H9 (cell line): ENCODE measurements around the gene SCYL3. TPM values are rescaled to one million over a fixed set of nuclear protein-coding genes. Genes with fewer than 3 reads are reported as not detected.
"Not testable (repeated sequence)": the region's sequence is repeated elsewhere in the genome, so short reads cannot be mapped to it uniquely, and the experiment has no call there.

Experiments used
- DNase-seq: peaks from one replicate; pipeline ENCODE4 v3.0.0-alpha.2; 2017
- H2AFZ ChIP-seq: one replicate; pipeline ENCODE4 v1.6.1; 2013; ENCODE audit warnings: mild to moderate bottlenecking, low read length, control low read depth, moderate library complexity
- H2AK5ac ChIP-seq: 2 replicates; pipeline ENCODE4 v1.6.1; 2013; ENCODE audit warnings: low read length, control low read depth, mixed read lengths; ENCODE audit not compliant: insufficient read length
- H2BK120ac ChIP-seq: one replicate; pipeline ENCODE4 v1.6.1; 2013; ENCODE audit warnings: low read depth, mild to moderate bottlenecking, low read length, control low read depth, inconsistent platforms; ENCODE audit not compliant: poor library complexity, severe bottlenecking
- H2BK12ac ChIP-seq: 2 replicates; pipeline ENCODE4 v1.6.1; 2013; ENCODE audit warnings: low read length, control low read depth, mixed read lengths, low read depth; ENCODE audit not compliant: insufficient read length
- H2BK15ac ChIP-seq: 2 replicates; pipeline ENCODE4 v1.6.1; 2013; ENCODE audit warnings: low read depth, low read length, control low read depth
- H2BK20ac ChIP-seq: one replicate; pipeline ENCODE4 v1.6.1; 2013; ENCODE audit warnings: low read depth, mild to moderate bottlenecking, low read length, control low read depth, inconsistent platforms; ENCODE audit not compliant: poor library complexity, severe bottlenecking
- H2BK5ac ChIP-seq: 2 replicates; pipeline ENCODE4 v1.6.1; 2013; ENCODE audit warnings: low read length, control low read depth, mixed read lengths; ENCODE audit not compliant: insufficient read length
- H3K14ac ChIP-seq: 2 replicates; pipeline ENCODE4 v1.6.1; 2013; ENCODE audit warnings: low read length, control low read depth; ENCODE audit not compliant: insufficient read depth
- H3K18ac ChIP-seq: 2 replicates; pipeline ENCODE4 v1.6.1; 2013; ENCODE audit warnings: low read depth, mild to moderate bottlenecking, mixed read lengths, low read length, control low read depth; ENCODE audit not compliant: insufficient read length
- H3K23ac ChIP-seq: 2 replicates; pipeline ENCODE4 v1.6.1; 2013; ENCODE audit warnings: low read length, control low read depth, mixed read lengths, low read depth; ENCODE audit not compliant: insufficient read length
- H3K23me2 ChIP-seq: 2 replicates; pipeline ENCODE4 v1.6.1; 2013; ENCODE audit warnings: low read depth, mild to moderate bottlenecking, mixed read lengths, low read length, control low read depth; ENCODE audit not compliant: insufficient read length, poor library complexity, severe bottlenecking
- H3K27ac ChIP-seq: 2 replicates; pipeline ENCODE4 v1.5.1; 2013; ENCODE audit warnings: low read length, control low read depth, mixed read lengths, low read depth; ENCODE audit not compliant: insufficient read length
- H3K27me3 ChIP-seq: 2 replicates; pipeline ENCODE4 v1.6.1; 2013; ENCODE audit warnings: low read length, control low read depth, inconsistent platforms; ENCODE audit not compliant: insufficient read depth
- H3K4ac ChIP-seq: 2 replicates; pipeline ENCODE4 v1.6.1; 2013; ENCODE audit warnings: low read depth, mild to moderate bottlenecking, control low read depth, inconsistent platforms, low read length, moderate library complexity
- H3K4me1 ChIP-seq: 2 replicates; pipeline ENCODE4 v1.6.1; 2013; ENCODE audit warnings: low read length, control low read depth, inconsistent platforms; ENCODE audit not compliant: insufficient read depth
- H3K4me2 ChIP-seq: 2 replicates; pipeline ENCODE4 v1.6.1; 2013; ENCODE audit warnings: low read length, control low read depth, mixed read lengths; ENCODE audit not compliant: insufficient read length, insufficient read depth
- H3K56ac ChIP-seq: 2 replicates; pipeline ENCODE4 v1.6.1; 2013; ENCODE audit warnings: low read depth, mild to moderate bottlenecking, mixed read lengths, low read length, control low read depth; ENCODE audit not compliant: insufficient read length
- H3K79me1 ChIP-seq: 2 replicates; pipeline ENCODE4 v1.6.1; 2013; ENCODE audit warnings: low read depth, mild to moderate bottlenecking, moderate library complexity, low read length, control low read depth, inconsistent platforms; ENCODE audit not compliant: insufficient read depth, poor library complexity, severe bottlenecking
- H3K79me2 ChIP-seq: 2 replicates; pipeline ENCODE4 v1.6.1; 2013; ENCODE audit warnings: low read length, control low read depth, inconsistent platforms; ENCODE audit not compliant: insufficient read depth
- H3K9ac ChIP-seq: 2 replicates; pipeline ENCODE4 v1.6.1; 2013; ENCODE audit warnings: low read length, control low read depth, mixed read lengths; ENCODE audit not compliant: insufficient read length; ENCODE audit errors: extremely low read depth
- H3K9me3 ChIP-seq: one replicate; pipeline ENCODE4 v1.6.1; 2013; ENCODE audit warnings: low read depth, low read length, inconsistent platforms; ENCODE audit not compliant: control insufficient read depth
- H3T11ph ChIP-seq: one replicate; pipeline ENCODE4 v1.6.1; 2013; ENCODE audit warnings: mild to moderate bottlenecking, low read length, control low read depth, inconsistent platforms
- H4K20me1 ChIP-seq: one replicate; pipeline ENCODE4 v1.6.1; 2013; ENCODE audit not compliant: control insufficient read depth, insufficient read length, insufficient read depth
- H4K5ac ChIP-seq: 2 replicates; pipeline ENCODE4 v1.6.1; 2013; ENCODE audit warnings: low read depth, mild to moderate bottlenecking, mixed read lengths, low read length, control low read depth; ENCODE audit not compliant: insufficient read length
- H4K8ac ChIP-seq: replicated peaks from 2 replicates; pipeline ENCODE4 v1.6.1; 2013; ENCODE audit warnings: low read length, control low read depth, mixed read lengths, low read depth; ENCODE audit not compliant: insufficient read length
- H4K91ac ChIP-seq: 2 replicates; pipeline ENCODE4 v1.6.1; 2013; ENCODE audit warnings: low read depth, mild to moderate bottlenecking, moderate library complexity, mixed read lengths, low read length, control low read depth; ENCODE audit not compliant: insufficient read length
- H3K27ac Mint-ChIP-seq, 3 experiments: 2 replicates in 2 of 3; 3 replicates in 1 of 3; pipeline ENCODE4 v1.8.0; 2020 to 2021; ENCODE audit warnings: mixed read lengths in 3 of 3, mild to moderate bottlenecking in 1 of 3, moderate library complexity in 1 of 3
- H3K27me3 Mint-ChIP-seq: 2 replicates; pipeline ENCODE4 v1.8.0; 2021; ENCODE audit warnings: low read depth, mild to moderate bottlenecking, moderate library complexity, mixed read lengths
- H3K36me3 Mint-ChIP-seq, 3 experiments: 2 replicates in 2 of 3; 3 replicates in 1 of 3; pipeline ENCODE4 v1.8.0; 2020 to 2021; ENCODE audit warnings: low read depth in 3 of 3, mixed read lengths in 3 of 3; ENCODE audit not compliant: insufficient read depth in 1 of 3
- H3K4me1 Mint-ChIP-seq, 2 experiments: 2 replicates each; pipeline ENCODE4 v1.8.0; 2020; ENCODE audit warnings: mixed read lengths in 2 of 2
- H3K4me3 Mint-ChIP-seq, 2 experiments: 2 replicates in 1 of 2; 3 replicates in 1 of 2; pipeline ENCODE4 v1.8.0; 2020 to 2021; ENCODE audit warnings: mild to moderate bottlenecking in 2 of 2, mixed read lengths in 2 of 2, moderate library complexity in 1 of 2
- H3K9me3 Mint-ChIP-seq, 2 experiments: 2 replicates in 1 of 2; 3 replicates in 1 of 2; pipeline ENCODE4 v1.8.0; 2020; ENCODE audit warnings: mild to moderate bottlenecking in 2 of 2, mixed read lengths in 2 of 2, moderate library complexity in 1 of 2
- CTCF ChIP-seq: fragments of 200-600 bp; sonication (generic); conservative IDR thresholded peaks from 3 replicates; pipeline ENCODE4 v1.8.0; 2021; ENCODE audit warnings: antibody characterized with exemption, mild to moderate bottlenecking
- WGBS: extraction: QIAGEN DNeasy Blood & Tissue Kit; methylation state at CpG from one replicate; pipeline ENCODE4 v1.1.7; 2013; ENCODE audit warnings: missing lambda C conversion rate, low lambda C conversion rate, mixed read lengths; ENCODE audit not compliant: insufficient read length; ENCODE audit errors: extremely low coverage; 5-methylcytosine and 5-hydroxymethylcytosine counted together
- total RNA-seq: library from RNA; stranded (reverse); gene quantifications from 2 replicates; pipeline ENCODE4 v1.2.1, GENCODE V29; 2021

Gene SCYL3
- total RNA-seq, 1 experiment from 2014 or later, result 3.9 TPM

- Histone ChIP-seq H3K23ac (no peak overlapping the region), H4K20me1 (no peaks in the 10 kb centered on the region), H4K8ac (no peak overlapping the region), H3K27me3 (no peaks in the 10 kb centered on the region), H3K4me2 (no peak overlapping the region), H3K56ac (no peak overlapping the region), H2AFZ (no peak overlapping the region), H2BK120ac (no peak overlapping the region), H4K5ac (no peak overlapping the region), H2BK12ac (no peak overlapping the region), H2AK5ac (no peak overlapping the region), H2BK20ac (no peak overlapping the region), H3K4ac (no peak overlapping the region), H3T11ph (no peak overlapping the region), H3K23me2 (no peaks in the 10 kb centered on the region), H3K9ac (no peak overlapping the region), H3K18ac (no peak overlapping the region), H3K4me1 (no peaks in the 10 kb centered on the region), H3K14ac (no peak overlapping the region), H2BK15ac (no peak overlapping the region), H3K27ac (no peak overlapping the region), H2BK5ac (no peak overlapping the region), H3K79me1 (no peaks in the 10 kb centered on the region), H3K79me2 (no peaks in the 10 kb centered on the region), H4K91ac (no peak overlapping the region), H3K9me3 (peaks cover 9% of the 10 kb centered on the region)
- Mint-ChIP-seq H3K4me3 (no peak overlapping the region), H3K4me1 (no peaks in the 10 kb centered on the region), H3K27ac (no peak overlapping the region), H3K9me3 (peaks cover 20% of the 10 kb centered on the region in 2 experiments), H3K36me3 (peaks cover 55 to 81% (median 80%) of the 10 kb centered on the region in 3 experiments), H3K27me3 (no peaks in the 10 kb centered on the region)
- TF ChIP-seq CTCF, result no peak
- no peak for DNase-seq
Observed at GRCh38 chr1:169872906-169873305, 20.8 kb downstream of the SCYL3 start.

DNA sequence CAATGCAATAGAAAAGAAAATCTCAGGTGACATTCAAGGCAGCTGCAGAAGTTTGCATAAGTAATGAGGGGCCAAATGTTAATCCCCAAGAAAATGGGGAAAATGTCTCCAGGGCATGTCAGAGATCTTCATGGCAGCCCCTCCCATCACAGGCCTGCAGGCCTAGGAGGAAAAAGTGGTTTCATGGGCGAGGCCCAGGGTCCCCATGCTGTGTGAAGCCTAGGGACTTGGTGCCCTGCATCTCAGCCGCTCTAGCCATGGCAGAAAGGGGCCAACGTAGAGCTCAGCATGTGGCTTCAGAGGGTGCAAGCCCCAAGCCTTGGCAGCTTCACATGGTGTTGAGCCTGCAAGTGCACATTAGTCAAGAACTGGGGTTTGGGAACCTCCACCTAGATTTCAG is 21.7 kb downstream of the SCYL3 start:
- H3K9ac ChIP-seq, H3K27me3 ChIP-seq, H3K18ac ChIP-seq, H3K4ac ChIP-seq, H3K27ac Mint-ChIP-seq, H3K4me1 ChIP-seq, H3K23ac ChIP-seq, H2BK120ac ChIP-seq, H2BK15ac ChIP-seq, H4K91ac ChIP-seq, H4K8ac ChIP-seq, H3K4me1 Mint-ChIP-seq, H3K27me3 Mint-ChIP-seq, H3K56ac ChIP-seq, H4K20me1 ChIP-seq, H3K4me3 Mint-ChIP-seq, H3K23me2 ChIP-seq, H3K4me2 ChIP-seq, H3K79me2 ChIP-seq, H2BK20ac ChIP-seq, H2BK5ac ChIP-seq, H2BK12ac ChIP-seq, H2AK5ac ChIP-seq, DNase-seq, H3K27ac ChIP-seq, H3K9me3 ChIP-seq, H3K14ac ChIP-seq, H2AFZ ChIP-seq, H3T11ph ChIP-seq, H3K79me1 ChIP-seq, H4K5ac ChIP-seq: not testable (repeated sequence)
- Mint-ChIP-seq H3K36me3 (peaks cover 52 to 81% (median 76%) of the 10 kb centered on the region in 3 experiments), H3K9me3 (peaks cover 20% of the 10 kb centered on the region in 2 experiments)
- WGBS, result no CpG with 5 or more reads among the region's 3 CpGs
